GM10248 (cell line): ENCODE data around the gene PARP9.

Experiments
- CTCF ChIA-PET: fragments of 300-600 bp; sonication (Branson Sonifier 250); formaldehyde crosslinking; extraction: SDS; loops from one replicate; lab custom pipeline; 2021; ENCODE audit warnings: antibody characterized with exemption; lab: Yijun Ruan, JAX
- POLR2A ChIA-PET: fragments of 350-650 bp; sonication (Branson Sonifier 250); formaldehyde crosslinking; extraction: SDS; loops from one replicate; lab custom pipeline; 2020; ENCODE audit warnings: antibody characterized with exemption; lab: Yijun Ruan, JAX
- DNase-seq: peaks from one replicate; pipeline ENCODE4 v3.0.0; 2012; ENCODE audit errors: extremely low spot score
- CTCF ChIP-seq: IDR thresholded peaks from 2 replicates; pipeline ENCODE4 v1.5.1; 2012; ENCODE audit warnings: mild to moderate bottlenecking, low read depth; ENCODE audit errors: extremely low read depth, missing control alignments, control extremely low read depth

PARP9 gene

GRCh38 chr3:122520861-122521260, 43.2 kb downstream of the PARP9 start:
- TF ChIP-seq CTCF = no peak
- ChIA-PET POLR2A (no interaction called here), CTCF (interaction anchor here (1.0 kb wide), 1 partner anchor 128 kb away, joined by 3 read pairs; no protein-coding TSS in a partner anchor)
- DNase-seq = no peak

DNA sequence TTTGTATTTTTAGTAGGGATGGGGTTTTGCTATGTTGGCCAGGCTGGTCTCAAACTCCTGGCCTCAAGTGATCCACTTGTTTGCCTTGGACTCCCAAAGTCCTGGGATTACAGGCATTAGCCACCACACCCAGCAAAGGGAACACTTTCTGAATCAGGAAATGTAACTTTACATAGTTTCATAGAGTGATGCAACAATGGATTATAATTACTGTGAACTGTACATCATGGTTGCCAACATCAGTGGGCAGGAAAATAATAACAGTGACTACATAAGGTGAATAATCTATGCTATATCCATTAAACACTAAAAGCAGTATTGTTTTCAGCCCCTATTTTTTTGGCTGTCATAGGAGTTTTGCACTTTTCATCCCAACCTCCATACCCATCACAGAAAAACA, 44.4 kb downstream of the PARP9 start:
- CTCF ChIA-PET = interaction anchor here (1.1 kb wide), 1 partner anchor 160 kb away, joined by 3 read pairs; no protein-coding TSS in a partner anchor
- POLR2A ChIA-PET = no interaction called here
- DNase-seq = no peak
- no peak for TF ChIP-seq CTCF

- ChIA-PET POLR2A (no interaction called here), CTCF (interaction anchor here (0.8 to 1.6 kb wide), 6 partner anchors 8 to 163 kb away, joined by 3 to 5 read pairs (median 3); no protein-coding TSS in a partner anchor)
- no peak for DNase-seq
- no peak for TF ChIP-seq CTCF
Observed at GRCh38 chr3:122516846-122517360, 47.2 kb downstream of the PARP9 start.

DNA sequence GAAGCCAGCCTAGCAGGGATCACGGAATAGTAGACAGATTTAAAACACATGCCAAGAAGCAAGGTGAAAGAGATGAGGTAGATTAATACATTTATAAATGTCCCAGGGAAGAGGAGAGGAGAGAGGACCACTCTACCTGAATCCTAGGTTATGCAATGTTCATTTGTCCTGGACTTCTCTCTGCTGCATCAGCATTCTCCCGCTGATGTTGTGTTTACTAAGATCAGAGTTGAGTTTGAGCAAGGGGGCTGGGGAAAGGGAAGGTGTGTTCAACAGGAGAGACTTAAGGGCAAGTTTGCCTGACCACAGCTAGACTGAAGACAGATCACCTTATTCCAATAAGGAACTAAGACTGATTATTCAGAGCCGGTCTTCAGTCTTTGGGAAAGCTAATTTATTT, 48.2 kb downstream of the PARP9 start:
- TF ChIP-seq CTCF = no peak
- no peak for DNase-seq
- ChIA-PET CTCF (interaction anchor here (0.8 to 1.6 kb wide), 5 partner anchors 10 to 52 kb away, joined by 3 to 5 read pairs (median 3); no protein-coding TSS in a partner anchor), POLR2A (no interaction called here)

DNA sequence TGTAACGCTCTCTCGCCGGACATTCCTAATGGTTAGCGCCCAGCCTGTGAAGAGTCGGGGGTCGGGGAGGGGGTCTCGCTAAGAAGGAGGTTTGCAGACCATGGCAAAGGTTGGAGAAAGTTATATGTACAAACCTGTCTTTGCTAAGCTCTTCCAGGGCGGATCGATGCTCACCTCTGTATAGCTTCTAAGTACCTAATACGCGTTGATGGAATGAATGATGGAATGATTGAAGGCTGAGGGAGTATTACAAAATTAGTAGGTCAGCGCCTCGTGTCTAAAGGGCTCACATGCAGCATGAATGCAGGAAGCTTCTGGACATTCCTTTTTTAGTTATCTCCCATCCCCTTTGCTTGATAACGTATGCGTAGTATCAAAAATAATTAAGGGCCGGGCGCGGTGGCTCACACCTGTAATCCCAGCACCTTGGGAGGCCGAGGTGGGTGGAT, 49.1 kb downstream of the PARP9 start:
- ChIA-PET CTCF (interaction anchor here (0.7 to 1.2 kb wide), 5 partner anchors 13 to 166 kb away, joined by 3 read pairs; partner anchors contain the start of gene PARP14), POLR2A (interaction anchor here (0.6 kb wide), 1 partner anchor 7 kb away, joined by 8 read pairs; no protein-coding TSS in a partner anchor)
- no peak for TF ChIP-seq CTCF
- DNase-seq = no peak

DNA sequence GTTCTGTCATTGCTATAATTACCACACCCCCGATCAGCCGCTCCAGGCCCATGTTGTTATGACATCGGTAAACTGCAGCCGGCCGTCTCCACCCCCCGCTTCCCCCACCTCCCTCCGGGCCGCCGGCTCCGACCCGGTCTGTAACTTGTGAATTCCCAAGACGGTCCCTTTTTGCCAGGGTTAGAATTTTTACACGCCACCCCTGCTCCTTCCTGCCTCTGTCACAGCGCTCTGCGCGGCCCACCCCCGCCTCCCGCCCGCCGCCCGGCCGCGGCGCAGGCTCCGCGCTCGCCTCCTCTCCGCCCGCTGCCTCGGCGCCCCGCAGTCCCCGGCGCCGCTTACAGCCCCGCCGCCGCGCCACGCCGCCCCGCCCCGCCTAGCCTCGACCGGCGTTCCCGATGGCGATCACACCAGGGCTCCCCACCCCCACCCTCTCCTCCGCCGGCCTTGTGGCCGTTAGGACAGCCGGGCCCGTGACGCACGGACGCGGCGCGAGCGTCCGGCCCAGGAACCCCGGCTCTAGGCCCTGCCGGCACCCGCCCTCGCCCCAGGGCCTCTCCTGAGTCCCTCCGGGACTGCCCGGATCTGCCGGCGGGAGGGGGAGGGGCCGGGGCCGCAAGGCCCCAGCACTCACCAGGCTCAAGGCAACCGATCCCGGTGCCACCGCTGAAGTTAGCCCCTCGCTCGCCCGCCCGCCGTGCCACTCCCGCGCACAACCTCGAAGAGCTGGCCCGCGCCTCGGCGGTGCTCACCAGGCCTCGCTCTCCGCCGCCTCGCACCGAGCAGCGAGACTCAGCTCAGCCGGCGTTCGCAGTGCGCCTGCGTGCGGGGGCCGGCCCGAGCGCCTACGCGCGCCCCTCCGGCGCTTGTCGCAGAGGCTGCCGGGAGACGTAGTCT, 49.7 kb downstream of the PARP9 start, which contains the start of gene KPNA1:
TSS of gene KPNA1 (minus strand) at position 817 of the 897 bp plus-strand sequence. CDS start 18,374 bp downstream, outside the sequence.
- peak; percentile 95 for DNase-seq
- ChIA-PET CTCF (interaction anchor here (0.7 to 1.7 kb wide), 9 partner anchors 13 to 167 kb away, joined by 3 read pairs; partner anchors contain the start of gene PARP14), POLR2A (interaction anchor here (0.6 to 0.9 kb wide), 3 partner anchors 8 to 412 kb away, joined by 3 to 8 read pairs (median 4); no protein-coding TSS in a partner anchor)
- TF ChIP-seq CTCF = no peak
